ENCODE results near the gene KRT3.

DNA sequence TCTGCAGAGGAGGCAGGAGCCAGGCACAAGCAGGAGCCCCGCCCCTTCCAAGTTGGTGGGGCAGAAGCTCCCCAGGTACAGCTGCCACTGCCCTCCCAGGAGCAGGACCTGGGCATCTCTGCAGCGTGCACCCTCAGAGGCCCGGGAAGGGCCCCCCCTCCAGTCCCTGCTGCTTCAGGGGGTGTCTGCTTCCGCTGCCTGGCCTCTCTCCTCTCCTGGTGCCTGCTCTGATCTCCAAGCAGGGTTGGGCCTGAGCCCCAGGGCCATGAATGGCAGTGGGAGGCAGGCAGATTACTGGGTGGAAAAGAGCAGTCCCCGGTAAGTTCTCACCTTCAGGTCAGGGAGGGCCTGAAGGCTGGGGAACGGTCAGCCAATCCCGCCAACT lies 53.7 kb downstream of the KRT3 start:
- TF ChIP-seq ZIC2 (tag by site-specific recombination; IDR thresholded peaks at IDR 0.05) = no peak
- no peak for TF ChIP-seq CTCF (tag by site-specific recombination; IDR thresholded peaks at IDR 0.05)
- TF ChIP-seq KLF7 (tag by site-specific recombination; IDR thresholded peaks at IDR 0.05; ENCODE audit: borderline replicate concordance) = no peak
- TF ChIP-seq ZNF777 (tag by site-specific recombination; IDR thresholded peaks at IDR 0.05; ENCODE audit: borderline replicate concordance) = no peak
- no peak for TF ChIP-seq ZBTB48 (tag by site-specific recombination; IDR thresholded peaks at IDR 0.05)
